Cardiac fibroblast (primary cell): Measurements from ENCODE around the gene KLHL17.
A peak's percentile ranks its signal among the peaks of the same experiment; 100 is the strongest.

ENCODE experiments used
- DNase-seq, 2 donors: peaks; one replicate each; pipeline versions ENCODE4 v3.0.0 to v3.0.0-alpha.2; 2010; ENCODE audit warnings: low read depth in 2 of 2
- H3K4me3 ChIP-seq, 2 donors: replicated peaks in 1 of 2; 1 replicate in 1 of 2; 2 replicates in 1 of 2; pipeline ENCODE4 v1.5.1; 2011; ENCODE audit warnings: low read depth in 2 of 2, low read length in 2 of 2, mild to moderate bottlenecking in 2 of 2, moderate library complexity in 1 of 2
- CTCF ChIP-seq: IDR thresholded peaks from one replicate; pipeline ENCODE4 v1.5.1; 2011; ENCODE audit warnings: low read depth, mild to moderate bottlenecking, low read length, inconsistent platforms

KLHL17 gene

GRCh38 chr1:995665-996633, 35.6 kb downstream of the KLHL17 start:
- DNase-seq: no peak
- no peak for TF ChIP-seq CTCF

GRCh38 chr1:996851-997712, 36.7 kb downstream of the KLHL17 start:
- H3K4me3 ChIP-seq: no peak overlapping the region
- no peak for DNase-seq
- no peak for TF ChIP-seq CTCF

More at GRCh38 chr1:995665-996633, 35.6 kb downstream of the KLHL17 start:
- H3K4me3 ChIP-seq: no peak overlapping the region

GRCh38 chr1:997713-997992, 37.3 kb downstream of the KLHL17 start:
- H3K4me3 ChIP-seq: no peak overlapping the region
- TF ChIP-seq CTCF: no peak
- DNase-seq: no peak

- DNase-seq: no peak
- H3K4me3 ChIP-seq: peak overlapping the region in 1 of 2 donors; percentile 26
- no peak for TF ChIP-seq CTCF
Observed at GRCh38 chr1:997993-998744, 37.8 kb downstream of the KLHL17 start.

GRCh38 chr1:998745-998994, 38.3 kb downstream of the KLHL17 start:
- DNase-seq: peak; percentile 37 to 52
- H3K4me3 ChIP-seq: peak overlapping the region; percentile 34 to 50
- no peak for TF ChIP-seq CTCF

GRCh38 chr1:998995-999724, 38.8 kb downstream of the KLHL17 start:
- no peak for TF ChIP-seq CTCF

More at GRCh38 chr1:998995-999724, 38.8 kb downstream of the KLHL17 start:
- DNase-seq: no peak
- peak overlapping the region; percentile 49 to 50 for H3K4me3 ChIP-seq
